DOHH2 (cell line): ENCODE measurements around the gene IPO11.

Experiments
- CTCF ChIP-seq: fragments of 200-600 bp; sonication (generic); IDR thresholded peaks from one replicate; pipeline ENCODE4 v1.5.1; 2014; ENCODE audit warnings: antibody characterized with exemption, mild to moderate bottlenecking, low read depth, low read length; ENCODE audit not compliant: poor library complexity, severe bottlenecking
- EZH2phosphoT487 ChIP-seq: fragments of 200-600 bp; sonication (generic); IDR thresholded peaks from 2 replicates; pipeline ENCODE4 v1.6.1; 2017; ENCODE audit warnings: borderline replicate concordance, mild to moderate bottlenecking, antibody characterized with exemption, low read length, moderate library complexity, mixed read lengths

- TF ChIP-seq CTCF = no peak
- no peak for TF ChIP-seq EZH2phosphoT487
These were observed 258.9 kb downstream of the IPO11 start for GRCh38 chr5:62671479-62671878.
